Mesothelial cell of epicardium (in vitro differentiated cells): ENCODE results near the gene YTHDF2. TPM values are rescaled to one million over a fixed set of nuclear protein-coding genes. Genes with fewer than 3 reads are reported as not detected.
A peak's percentile ranks its signal among the peaks of the same experiment; 100 is the strongest.
"Not testable (repeated sequence)": the region's sequence is repeated elsewhere in the genome, so short reads cannot be mapped to it uniquely, and the experiment has no call there.

Experiments used
- DNase-seq, 2 experiments: peaks; one replicate each; pipeline ENCODE4 v3.0.0; 2021; ENCODE audit warnings: low spot score in 2 of 2; ENCODE audit not compliant: unreplicated experiment in 2 of 2
- H3K27ac Mint-ChIP-seq: 2 replicates; pipeline ENCODE4 v1.8.0; 2021; ENCODE audit warnings: mixed read lengths
- H3K27me3 Mint-ChIP-seq: 2 replicates; pipeline ENCODE4 v1.8.0; 2021; ENCODE audit warnings: low read depth, mixed read lengths
- H3K36me3 Mint-ChIP-seq: 2 replicates; pipeline ENCODE4 v1.8.0; 2021; ENCODE audit warnings: mixed read lengths
- H3K4me1 Mint-ChIP-seq: 2 replicates; pipeline ENCODE4 v1.8.0; 2021; ENCODE audit warnings: mixed read lengths
- H3K4me3 Mint-ChIP-seq: 2 replicates; pipeline ENCODE4 v1.8.0; 2021; ENCODE audit warnings: mild to moderate bottlenecking, moderate library complexity, mixed read lengths
- H3K9me3 Mint-ChIP-seq: 2 replicates; pipeline ENCODE4 v1.8.0; 2021; ENCODE audit warnings: mixed read lengths
- CTCF ChIP-seq: fragments of 200-600 bp; sonication (generic); IDR thresholded peaks from one replicate; pipeline ENCODE4 v1.5.0; 2021; ENCODE audit warnings: antibody characterized with exemption; ENCODE audit not compliant: unreplicated experiment
- total RNA-seq: library from RNA; stranded (reverse); gene quantifications from 3 replicates; pipeline ENCODE4 v1.2.1, GENCODE V29; 2021

Gene YTHDF2
- total RNA-seq, 1 donor from 2014 or later, result 130 TPM

- Mint-ChIP-seq H3K27ac (no peak overlapping the region), H3K27me3 (no peaks in the 10 kb centered on the region), H3K36me3 (no peaks in the 10 kb centered on the region), H3K4me1 (peaks cover 2% of the 10 kb centered on the region), H3K4me3 (no peak overlapping the region), H3K9me3 (no peaks in the 10 kb centered on the region)
- no peak for DNase-seq
- no peak for TF ChIP-seq CTCF
Observed at GRCh38 chr1:28789816-28790215, 53.1 kb downstream of the YTHDF2 start.

- no peaks in the 10 kb centered on the region for H3K27me3 Mint-ChIP-seq
- no peaks in the 10 kb centered on the region for H3K9me3 Mint-ChIP-seq
- H3K27ac Mint-ChIP-seq, result no peak overlapping the region
- no peak for TF ChIP-seq CTCF
- H3K4me1 Mint-ChIP-seq, result no peaks in the 10 kb centered on the region
- DNase-seq, result no peak
- H3K36me3 Mint-ChIP-seq, result no peaks in the 10 kb centered on the region
- no peak overlapping the region for H3K4me3 Mint-ChIP-seq
Observed at GRCh38 chr1:28790377-28791035, 53.8 kb downstream of the YTHDF2 start.

- H3K4me1 Mint-ChIP-seq, H3K36me3 Mint-ChIP-seq, DNase-seq, H3K9me3 Mint-ChIP-seq, H3K27ac Mint-ChIP-seq, H3K4me3 Mint-ChIP-seq, H3K27me3 Mint-ChIP-seq: not testable (repeated sequence)
Observed at GRCh38 chr1:28791929-28792328, 55.2 kb downstream of the YTHDF2 start.

GRCh38 chr1:28792644-28793121 lies 55.9 kb downstream of the YTHDF2 start:
- Mint-ChIP-seq H3K36me3 (no peaks in the 10 kb centered on the region), H3K27ac (no peak overlapping the region), H3K4me3 (no peak overlapping the region), H3K4me1 (no peaks in the 10 kb centered on the region), H3K9me3 (no peaks in the 10 kb centered on the region), H3K27me3 (no peaks in the 10 kb centered on the region)
- peak; percentile 54 for TF ChIP-seq CTCF
- no peak for DNase-seq

GRCh38 chr1:28794582-28794981 lies 57.8 kb downstream of the YTHDF2 start:
- not testable (repeated sequence) for H3K27ac Mint-ChIP-seq, H3K9me3 Mint-ChIP-seq, H3K27me3 Mint-ChIP-seq, H3K4me1 Mint-ChIP-seq, H3K4me3 Mint-ChIP-seq, DNase-seq, H3K36me3 Mint-ChIP-seq

- no peak for TF ChIP-seq CTCF
- no peak overlapping the region for H3K27ac Mint-ChIP-seq
- no peaks in the 10 kb centered on the region for H3K36me3 Mint-ChIP-seq
- no peak overlapping the region for H3K4me3 Mint-ChIP-seq
- peaks cover 5% of the 10 kb centered on the region for H3K4me1 Mint-ChIP-seq
- no peaks in the 10 kb centered on the region for H3K27me3 Mint-ChIP-seq
- DNase-seq, result no peak
- no peaks in the 10 kb centered on the region for H3K9me3 Mint-ChIP-seq
Observed at GRCh38 chr1:28796352-28797211, 59.8 kb downstream of the YTHDF2 start.
